CD4-positive, alpha-beta T cell treated with Interferon gamma for 1 hour (primary cell): ENCODE data around the gene CDK18.

Source experiments
- DNase-seq: peaks from one replicate; pipeline ENCODE4 v3.0.0-alpha.2; 2020

The CDK18 gene

DNA sequence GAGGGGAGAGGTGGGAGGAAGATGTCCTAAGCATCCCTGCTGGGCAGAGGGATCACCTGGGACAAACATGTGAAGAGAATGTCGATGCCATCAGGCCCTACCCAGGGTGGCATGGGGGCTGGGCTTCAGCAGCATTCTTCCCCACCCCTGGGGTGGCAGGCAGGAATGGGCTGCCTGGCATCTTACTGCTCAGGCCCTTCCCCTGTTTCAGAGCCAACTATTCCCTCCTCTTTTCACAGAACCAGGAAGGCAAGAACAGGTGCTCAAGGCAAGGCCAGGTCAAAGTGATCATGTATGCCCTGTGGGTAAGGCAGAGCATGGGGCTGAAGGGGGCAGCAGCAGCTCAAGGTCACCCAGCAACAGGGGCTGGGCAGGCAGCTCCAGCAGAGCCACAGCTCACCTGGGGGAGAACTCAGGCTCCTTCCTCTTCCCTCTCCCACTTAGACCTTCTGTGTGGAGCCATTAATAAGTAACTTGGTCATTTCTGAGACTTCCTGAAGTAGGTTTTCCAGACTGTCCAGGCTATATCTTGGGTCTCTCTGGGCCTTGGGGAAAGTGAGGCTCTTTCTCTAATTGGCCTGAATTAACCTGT lies 70.9 kb downstream of the CDK18 start:
- DNase-seq, result no peak

DNA sequence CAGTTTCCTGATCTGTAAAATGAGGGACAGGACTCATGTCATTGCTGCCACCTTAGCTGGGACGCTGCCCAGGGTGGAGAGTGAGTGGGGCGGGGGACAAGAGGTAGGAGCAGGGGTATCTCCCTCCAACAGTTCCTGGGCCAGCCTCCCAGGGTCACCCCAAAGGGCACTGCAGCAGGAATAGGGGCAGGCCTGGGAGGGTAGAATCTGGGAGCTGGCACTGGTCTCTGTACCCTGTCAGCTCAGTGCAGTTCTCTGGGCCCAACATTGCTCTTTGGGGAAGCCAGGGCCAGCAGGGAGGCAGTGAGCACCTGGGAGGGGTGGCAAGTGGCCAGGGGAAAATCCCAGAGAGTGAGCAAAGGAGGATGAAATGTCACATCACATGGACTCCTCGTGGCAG lies 71.5 kb downstream of the CDK18 start:
- no peak for DNase-seq

DNA sequence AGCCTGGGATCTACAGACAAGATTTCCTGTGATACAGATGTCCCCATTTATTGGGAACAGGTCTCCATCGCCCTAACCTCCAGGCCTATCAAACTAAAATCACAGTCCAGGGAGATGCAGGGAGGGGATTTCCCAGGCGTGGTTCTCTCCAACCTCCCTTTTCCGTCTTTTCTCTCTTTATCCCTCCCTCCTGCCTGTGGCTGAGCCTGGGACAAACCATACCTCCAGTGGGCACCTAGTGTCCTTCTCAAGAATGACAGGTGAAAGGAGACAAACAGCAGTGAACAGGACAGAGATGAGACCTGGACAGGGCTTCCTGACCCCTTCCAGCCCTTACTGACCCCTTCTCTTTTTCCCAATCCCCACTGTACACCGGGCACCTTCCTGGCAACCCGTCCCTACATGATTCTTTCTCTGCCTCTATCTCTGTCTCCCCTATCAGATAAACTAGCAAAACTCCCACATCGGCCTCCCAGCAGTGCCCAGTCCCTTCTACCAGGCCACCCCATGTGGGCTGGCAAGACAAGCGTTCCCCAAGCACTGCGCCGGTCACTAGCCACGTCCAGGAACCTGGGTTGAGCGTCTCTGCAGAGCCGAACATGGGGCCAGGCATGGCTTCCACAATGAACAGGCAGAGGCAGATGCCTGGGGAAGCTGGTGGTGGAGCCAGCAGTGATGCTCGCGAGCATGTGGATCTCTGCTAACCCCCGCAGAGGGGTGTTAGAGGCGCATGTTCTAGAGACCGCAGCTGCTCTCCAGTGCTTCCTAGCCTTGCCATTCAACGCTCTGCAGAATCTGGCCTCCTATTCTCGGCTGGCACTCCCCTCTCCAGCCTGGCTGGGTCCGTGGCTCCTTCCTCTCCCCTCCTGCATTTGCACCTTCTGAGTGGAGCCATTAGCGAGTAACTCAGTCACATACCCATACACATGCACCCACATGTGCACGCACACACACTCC lies 72.6 kb downstream of the CDK18 start:
- no peak for DNase-seq

DNA sequence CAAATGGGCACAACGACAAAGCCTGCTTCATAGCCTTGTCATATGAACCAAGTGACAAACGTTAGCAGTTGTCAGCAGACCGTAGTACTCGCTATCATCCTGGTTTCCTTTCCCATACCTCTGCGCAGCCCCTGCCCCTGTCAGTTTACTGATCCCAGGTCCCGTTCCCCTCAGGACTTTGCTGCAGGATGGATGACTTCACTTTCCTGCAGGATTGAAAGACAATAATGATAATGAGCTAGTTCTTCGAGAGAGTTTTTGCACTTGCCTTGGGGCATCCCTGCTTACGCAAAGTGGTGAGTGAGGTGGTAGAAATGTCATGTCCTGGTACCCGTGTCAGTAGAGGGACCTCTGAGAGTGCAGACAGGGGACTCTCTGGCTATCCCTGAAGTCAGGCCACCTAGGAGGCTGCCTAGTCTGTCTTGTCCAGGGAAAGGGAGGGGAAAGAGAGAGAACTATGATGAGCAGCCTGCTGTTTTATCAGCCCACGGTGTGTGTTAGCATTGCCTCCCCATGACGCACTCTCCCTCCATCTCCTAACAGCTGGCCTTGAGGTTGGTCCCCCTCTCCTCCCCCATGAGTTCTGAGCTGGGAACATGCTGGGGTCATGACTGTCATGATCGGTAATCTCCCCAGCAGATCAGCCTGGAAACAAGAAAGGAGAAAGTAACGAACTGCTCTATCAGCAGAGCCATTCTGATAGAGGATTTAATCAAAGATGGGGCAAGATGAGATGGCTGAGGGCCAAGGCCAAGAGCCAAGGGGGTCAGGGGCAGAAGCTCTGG lies 73.6 kb downstream of the CDK18 start:
- DNase-seq, result no peak

DNA sequence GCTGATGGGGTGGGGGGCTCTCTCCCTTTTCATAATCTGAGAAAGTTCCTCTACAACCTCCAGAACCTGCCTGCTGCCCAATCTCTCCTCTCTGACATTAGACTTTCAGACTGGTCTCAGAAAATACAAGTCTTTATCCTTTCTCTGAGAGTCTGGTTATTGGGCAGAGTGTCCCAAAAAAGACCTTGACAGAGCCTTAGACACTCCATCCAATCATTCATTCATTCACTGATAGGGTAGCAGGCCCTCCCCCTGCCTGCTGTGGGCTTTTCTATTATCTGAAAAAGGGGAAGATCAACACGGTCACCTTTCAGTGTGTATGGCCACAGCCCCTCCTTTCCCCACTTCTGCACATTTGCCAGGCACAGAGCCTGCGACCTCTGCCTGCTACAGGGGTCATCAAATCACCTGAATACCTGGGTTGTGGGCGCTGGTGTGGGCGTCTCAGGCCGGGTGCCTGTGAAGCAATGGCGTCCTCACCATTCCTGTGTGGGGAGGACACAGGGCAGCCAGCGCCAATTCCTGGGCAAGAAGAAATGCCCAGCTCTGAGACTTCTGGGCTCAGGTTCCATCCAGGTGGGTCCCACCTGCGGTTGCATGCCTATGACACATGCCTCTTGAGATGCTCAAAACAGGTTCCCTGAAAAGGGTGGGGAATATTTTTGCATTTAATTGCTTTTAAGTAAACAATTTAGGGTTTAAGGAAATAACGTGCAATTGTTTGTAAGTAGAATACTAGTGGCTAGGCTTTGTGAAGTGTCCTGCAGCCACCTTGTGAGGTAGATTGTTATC lies 74.5 kb downstream of the CDK18 start:
- no peak for DNase-seq

- no peak for DNase-seq
Observed at GRCh38 chr1:205579711-205580110, 75.2 kb downstream of the CDK18 start.

DNA sequence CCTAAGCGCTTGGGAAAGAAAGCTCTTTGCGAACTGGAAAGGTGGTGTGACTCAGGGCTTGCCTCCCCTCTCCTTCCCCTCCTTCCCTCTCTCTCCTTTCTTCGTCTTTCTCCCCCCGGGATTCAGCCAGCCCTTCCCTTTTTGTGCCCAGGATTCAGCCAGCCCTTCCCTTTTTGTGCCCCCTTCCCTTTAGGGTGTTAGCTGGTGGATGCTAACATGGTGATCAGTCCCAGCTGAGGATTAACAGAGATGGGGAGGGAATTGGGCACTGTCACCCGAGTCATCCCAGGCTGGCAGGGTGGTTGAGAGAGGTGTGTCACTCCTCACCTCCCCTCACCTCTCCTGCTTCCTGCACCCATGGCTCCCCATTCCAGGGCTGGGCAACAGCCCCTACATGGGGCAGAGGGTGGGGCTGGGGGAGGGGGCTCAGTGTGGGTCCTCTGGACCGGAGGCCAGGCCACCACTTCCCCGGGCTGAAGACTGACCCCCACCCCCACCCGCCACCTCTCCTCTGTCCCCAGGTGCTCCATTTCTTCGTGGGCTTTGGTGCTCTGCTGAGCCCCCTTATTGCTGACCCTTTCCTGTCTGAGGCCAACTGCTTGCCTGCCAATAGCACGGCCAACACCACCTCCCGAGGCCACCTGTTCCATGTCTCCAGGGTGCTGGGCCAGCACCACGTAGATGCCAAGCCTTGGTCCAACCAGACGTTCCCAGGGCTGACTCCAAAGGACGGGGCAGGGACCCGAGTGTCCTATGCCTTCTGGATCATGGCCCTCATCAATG lies 75.9 kb downstream of the CDK18 start:
- no peak for DNase-seq

GRCh38 chr1:205580923-205581180 lies 76.4 kb downstream of the CDK18 start:
- no peak for DNase-seq

GRCh38 chr1:205581321-205581980 lies 77.0 kb downstream of the CDK18 start:
- no peak for DNase-seq

DNA sequence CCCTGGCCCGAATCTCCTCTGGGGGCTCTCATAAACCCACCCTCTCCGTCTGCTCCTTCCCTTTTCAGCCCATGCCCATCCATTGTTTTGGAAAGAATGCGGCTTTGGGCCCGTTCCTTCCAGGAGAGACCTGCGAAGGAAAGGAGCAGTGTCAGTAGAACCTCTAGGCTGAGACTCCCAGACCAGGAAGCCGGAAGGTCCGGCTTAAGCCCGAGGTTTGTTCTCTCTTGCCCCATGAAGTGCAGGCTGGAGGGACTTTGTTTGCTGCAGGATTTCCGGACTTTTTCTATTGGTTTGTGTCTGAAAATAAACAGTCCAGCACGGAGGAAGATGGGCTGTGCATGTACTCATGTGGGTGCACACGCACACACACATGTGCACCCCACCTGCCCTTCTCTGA lies 77.6 kb downstream of the CDK18 start:
- no peak for DNase-seq
